Erythroblast (primary cell): ENCODE results near the gene CACNA1C.

Source experiments
- DNase-seq, 2 experiments: peaks; one replicate each; lab custom pipeline; 2025; lab: John Stamatoyannopoulos, UW
- GATA1 ChIP-seq: IDR thresholded peaks from 2 replicates; pipeline ENCODE4 v1.6.1; 2011; ENCODE audit warnings: low read depth, mild to moderate bottlenecking, control low read depth, low read length, moderate library complexity
- POLR2A ChIP-seq: IDR thresholded peaks from 2 replicates; pipeline ENCODE4 v1.6.1; 2011; ENCODE audit warnings: mild to moderate bottlenecking, low read length

CACNA1C gene

GRCh38 chr12:2142068-2142467 lies 89.3 kb downstream of the CACNA1C start:
- DNase-seq = no peak
- no peak for TF ChIP-seq POLR2A

GRCh38 chr12:2144951-2145350 lies 92.2 kb downstream of the CACNA1C start:
- TF ChIP-seq GATA1 (no peak), POLR2A (no peak)
- DNase-seq = no peak

- TF ChIP-seq POLR2A (no peak), GATA1 (no peak)
- no peak for DNase-seq
Observed at GRCh38 chr12:2145433-2145998, 92.7 kb downstream of the CACNA1C start.

GRCh38 chr12:2147335-2147734 lies 94.5 kb downstream of the CACNA1C start:
- DNase-seq = no peak
- TF ChIP-seq POLR2A (no peak), GATA1 (no peak)

GRCh38 chr12:2149091-2149490 lies 96.3 kb downstream of the CACNA1C start:
- TF ChIP-seq GATA1 = no peak
- no peak for TF ChIP-seq POLR2A
- DNase-seq = no peak

GRCh38 chr12:2150833-2151232 lies 98.0 kb downstream of the CACNA1C start:
- no peak for DNase-seq
- TF ChIP-seq GATA1 (no peak), POLR2A (no peak)

- no peak for DNase-seq
- no peak for TF ChIP-seq POLR2A
- TF ChIP-seq GATA1 = no peak
Observed at GRCh38 chr12:2151391-2151790, 98.6 kb downstream of the CACNA1C start.

GRCh38 chr12:2152134-2152533 lies 99.3 kb downstream of the CACNA1C start:
- TF ChIP-seq GATA1 (no peak), POLR2A (no peak)
- no peak for DNase-seq

GRCh38 chr12:2154050-2154449 lies 101.3 kb downstream of the CACNA1C start:
- no peak for DNase-seq
- TF ChIP-seq GATA1 = no peak
- no peak for TF ChIP-seq POLR2A

- TF ChIP-seq GATA1 (no peak), POLR2A (no peak)
Observed at GRCh38 chr12:2154521-2154920, 101.7 kb downstream of the CACNA1C start.

GRCh38 chr12:2156333-2156732 lies 103.5 kb downstream of the CACNA1C start:
- no peak for DNase-seq
- TF ChIP-seq POLR2A = no peak
- TF ChIP-seq GATA1 = no peak

More at GRCh38 chr12:2154521-2154920, 101.7 kb downstream of the CACNA1C start:
- DNase-seq = no peak

- TF ChIP-seq GATA1 (no peak), POLR2A (no peak)
Observed at GRCh38 chr12:2160043-2160442, 107.3 kb downstream of the CACNA1C start.

GRCh38 chr12:2161473-2161872 lies 108.7 kb downstream of the CACNA1C start:
- DNase-seq = no peak
- no peak for TF ChIP-seq POLR2A

More at GRCh38 chr12:2160043-2160442, 107.3 kb downstream of the CACNA1C start:
- no peak for DNase-seq

GRCh38 chr12:2163177-2163941 lies 110.6 kb downstream of the CACNA1C start:
- DNase-seq = no peak
- TF ChIP-seq POLR2A (no peak), GATA1 (no peak)

GRCh38 chr12:2165021-2165420 lies 112.2 kb downstream of the CACNA1C start:
- no peak for TF ChIP-seq POLR2A
- TF ChIP-seq GATA1 = no peak

More at GRCh38 chr12:2165021-2165420, 112.2 kb downstream of the CACNA1C start:
- DNase-seq = no peak
